GM10847 (cell line): Measurements from ENCODE around the gene XYLT1.

Experiments
- POLR2A ChIP-seq: IDR thresholded peaks from 2 replicates; pipeline ENCODE4 v1.6.1; 2011; ENCODE audit not compliant: insufficient read length; ENCODE audit errors: extremely low read depth

XYLT1 gene

GRCh38 chr16:17078931-17079631, 391.7 kb downstream of the XYLT1 start:
- TF ChIP-seq POLR2A: no peak

DNA sequence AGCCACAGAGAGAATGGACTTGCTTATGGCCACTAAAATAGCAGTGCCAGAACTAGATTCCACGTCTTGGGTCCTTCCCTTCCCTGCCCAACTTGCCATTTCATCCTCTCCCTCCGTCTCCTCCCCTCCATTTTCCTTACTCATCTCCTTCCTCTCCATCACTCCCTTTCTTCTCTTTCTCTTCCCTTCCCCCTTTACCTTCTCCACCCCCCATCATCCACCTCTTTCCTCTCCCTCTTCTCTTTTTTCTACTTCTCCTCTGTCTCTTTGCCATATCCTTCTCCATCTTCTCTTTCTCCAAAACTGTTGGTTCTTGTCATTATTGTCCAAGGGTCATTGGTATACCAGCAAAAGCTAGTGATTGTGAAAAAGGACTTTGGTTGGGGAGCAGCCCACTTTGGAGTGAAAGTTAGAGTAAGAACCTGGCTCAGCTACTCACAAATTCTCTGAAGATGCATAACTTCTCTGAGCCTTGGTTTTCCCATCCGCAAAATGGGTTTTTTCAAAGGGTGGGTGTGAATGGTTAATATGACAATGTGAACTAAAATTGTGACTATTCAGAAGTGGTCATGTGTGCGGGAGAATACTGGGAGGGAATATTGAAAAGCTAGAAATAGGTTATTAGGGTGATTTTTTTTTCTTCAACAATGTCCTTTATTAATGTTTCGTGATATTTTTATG, 393.8 kb downstream of the XYLT1 start:
- no peak for TF ChIP-seq POLR2A

DNA sequence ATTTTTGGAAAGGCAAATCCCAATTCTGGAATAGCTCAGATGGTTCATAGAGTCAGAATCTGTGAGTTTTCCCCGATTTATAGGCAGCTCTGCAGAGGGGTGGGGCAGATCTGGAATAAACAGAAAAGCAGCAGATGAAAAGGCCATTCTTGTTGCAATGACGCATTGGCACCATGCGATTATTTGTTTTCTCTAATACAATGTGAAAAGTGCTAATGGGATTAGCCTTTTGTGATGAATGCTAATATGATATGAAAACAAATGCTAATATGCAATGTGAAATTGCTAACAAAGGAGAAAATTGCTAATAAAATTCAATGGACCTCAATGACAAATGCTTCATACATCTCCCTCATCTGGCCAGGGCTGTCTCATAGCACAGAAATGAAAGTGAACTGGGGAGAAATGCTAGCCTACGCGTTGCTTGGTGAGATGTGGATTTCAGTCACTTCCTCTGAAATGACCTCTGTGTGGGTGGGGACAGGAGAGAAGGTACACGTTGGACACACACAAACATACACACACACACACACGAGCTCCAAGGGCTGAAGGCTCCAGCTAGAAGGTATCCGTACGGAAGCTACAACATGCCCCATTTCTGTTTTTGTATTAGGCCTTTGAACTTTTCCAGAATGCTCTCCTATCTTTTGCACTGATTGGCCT, 394.5 kb downstream of the XYLT1 start:
- TF ChIP-seq POLR2A: no peak

DNA sequence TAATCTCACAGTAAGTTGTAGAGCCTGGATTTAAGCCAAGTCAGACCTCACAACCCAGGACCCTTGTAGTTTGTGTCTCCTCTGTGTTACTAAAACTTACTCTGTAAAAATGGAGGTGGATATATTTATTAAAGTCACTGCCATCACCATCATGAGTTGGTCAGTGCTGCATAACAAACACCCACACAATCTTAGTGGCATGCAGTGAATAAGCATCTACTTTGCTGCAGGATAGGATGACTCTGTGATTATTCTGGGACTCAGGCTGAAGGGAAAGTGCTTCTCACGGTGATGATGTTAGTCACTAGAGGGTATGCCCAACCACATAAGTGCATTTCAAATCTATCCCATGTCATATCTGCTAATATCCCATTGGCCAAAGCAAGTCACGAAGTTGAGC, 398.7 kb downstream of the XYLT1 start:
- TF ChIP-seq POLR2A: no peak

DNA sequence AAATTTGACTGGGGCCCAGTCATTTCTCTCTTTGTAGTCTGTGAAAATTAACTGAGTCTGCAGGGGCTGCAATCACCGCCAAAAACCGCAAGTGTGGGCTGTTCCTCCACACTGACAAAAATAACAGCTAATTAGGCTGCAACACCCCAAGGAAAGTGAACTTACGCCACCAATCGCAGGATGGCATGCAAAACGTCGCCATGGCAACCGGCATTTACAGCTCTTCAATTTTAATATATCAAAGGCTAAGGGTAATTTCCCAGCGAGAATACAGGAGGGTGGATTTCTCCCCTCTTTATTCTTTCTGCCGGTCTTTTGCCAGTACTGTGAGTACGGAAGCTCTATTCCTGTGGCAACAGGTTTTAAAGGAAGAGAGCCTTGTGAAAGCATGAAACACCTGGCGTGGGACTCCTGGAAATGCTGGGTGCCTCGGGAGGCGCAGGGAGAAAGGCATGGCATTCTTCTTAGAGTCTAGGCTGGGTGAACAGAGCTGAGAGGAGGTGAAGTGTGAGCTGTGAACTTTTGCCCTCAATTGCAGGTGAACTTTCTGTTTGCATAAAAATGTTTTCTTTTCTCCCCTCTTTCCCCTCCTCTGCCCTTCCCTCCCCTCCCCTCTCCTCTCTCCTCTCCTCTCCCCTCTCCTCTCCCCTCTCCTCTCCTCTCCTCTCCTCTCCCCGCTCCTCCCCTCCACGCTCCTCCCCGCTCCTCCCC, 399.7 kb downstream of the XYLT1 start:
- no peak for TF ChIP-seq POLR2A

DNA sequence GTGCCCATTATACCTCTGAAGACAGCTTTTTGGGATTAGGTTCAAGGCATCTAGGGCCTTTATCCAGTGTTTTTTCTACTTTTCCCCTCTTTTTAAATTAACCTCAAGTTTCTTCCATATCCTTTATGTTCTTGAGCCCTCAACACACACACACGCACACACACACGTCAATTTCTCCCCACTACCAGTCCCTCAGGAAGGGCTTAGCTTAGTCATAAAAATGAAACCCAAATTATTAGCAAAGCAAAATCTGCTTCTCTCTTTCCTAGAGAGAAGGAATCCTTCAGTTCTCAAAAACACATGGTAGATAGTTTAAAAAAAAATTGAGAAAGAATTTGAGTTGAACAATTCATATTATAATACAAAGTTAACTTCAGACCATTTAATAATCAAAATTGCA, 401.1 kb downstream of the XYLT1 start:
- no peak for TF ChIP-seq POLR2A

- TF ChIP-seq POLR2A: no peak
These were observed 402.2 kb downstream of the XYLT1 start for GRCh38 chr16:17068524-17068923.

GRCh38 chr16:17067882-17068281, 402.9 kb downstream of the XYLT1 start:
- TF ChIP-seq POLR2A: no peak

GRCh38 chr16:17063201-17064139, 407.3 kb downstream of the XYLT1 start:
- no peak for TF ChIP-seq POLR2A

- no peak for TF ChIP-seq POLR2A
These were observed 408.1 kb downstream of the XYLT1 start for GRCh38 chr16:17062676-17063075.

- TF ChIP-seq POLR2A: no peak
These were observed 409.4 kb downstream of the XYLT1 start for GRCh38 chr16:17061326-17061725.

DNA sequence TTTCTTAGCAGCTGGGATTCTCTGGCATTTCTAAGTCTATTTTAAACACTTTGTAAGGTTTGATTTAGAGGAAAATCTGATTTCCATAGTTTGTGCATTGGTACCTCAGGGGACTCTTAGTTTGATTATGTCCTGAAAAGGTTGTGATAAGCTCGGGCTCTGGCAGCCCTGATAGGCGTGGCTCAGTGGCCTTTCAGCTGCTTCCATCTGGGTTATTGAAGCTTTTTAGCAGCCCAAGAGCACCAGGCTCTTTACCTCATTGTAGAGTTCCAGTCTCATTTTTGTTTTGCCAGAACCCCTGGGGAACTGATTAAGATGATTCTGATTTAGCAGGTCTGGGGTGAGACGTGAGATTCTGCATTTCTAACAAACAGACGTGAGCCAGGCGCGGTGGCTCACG, 412.3 kb downstream of the XYLT1 start:
- no peak for TF ChIP-seq POLR2A

DNA sequence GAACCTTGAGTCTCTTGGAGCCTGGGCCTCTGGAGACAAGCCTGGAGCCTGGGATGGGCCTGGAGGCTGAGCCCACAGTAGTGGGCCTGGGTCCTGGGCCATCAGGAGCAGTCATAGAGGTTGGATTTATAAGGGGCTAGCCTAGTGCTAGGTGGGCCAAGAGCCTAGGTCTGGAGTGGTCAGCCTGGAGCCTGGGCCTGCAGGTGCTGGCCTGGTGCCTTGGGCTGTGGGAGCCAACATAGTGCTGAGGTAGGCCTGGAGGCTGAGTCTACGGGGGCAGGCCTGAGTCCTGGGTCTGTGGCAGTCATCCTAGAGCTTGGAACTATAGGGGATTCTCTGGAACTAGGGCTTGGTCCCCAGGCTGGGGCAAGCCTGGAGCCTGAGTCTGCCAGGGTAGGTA, 414.1 kb downstream of the XYLT1 start:
- TF ChIP-seq POLR2A: no peak

DNA sequence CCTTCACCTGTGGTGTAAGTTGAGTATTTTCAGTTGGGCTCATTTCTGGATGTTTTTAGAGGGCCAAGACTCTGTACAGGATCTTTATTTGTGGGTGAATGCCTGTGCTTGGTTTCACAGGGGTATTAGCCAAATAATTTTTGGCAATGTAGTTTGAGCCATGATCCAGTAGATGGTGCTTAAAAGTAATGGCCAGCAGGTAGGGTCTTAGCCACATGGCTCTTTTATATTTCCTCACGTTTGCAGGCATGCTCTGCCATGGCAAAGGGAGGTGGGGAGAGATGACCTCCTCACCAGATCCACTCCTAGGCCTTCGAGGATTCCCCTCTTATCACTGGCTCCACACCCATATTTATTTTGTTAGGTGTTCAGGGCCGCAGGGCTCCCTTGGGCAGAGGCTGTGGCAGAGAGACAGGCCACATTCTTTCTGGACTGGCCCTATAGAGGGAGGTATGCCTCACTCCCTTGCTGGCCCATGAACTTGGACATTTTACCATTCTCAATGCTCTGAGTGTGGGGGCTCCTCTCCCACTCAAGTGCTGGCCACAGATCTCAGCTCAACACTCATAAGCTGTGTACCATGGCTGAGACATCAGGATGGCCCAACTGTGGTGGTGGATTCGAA, 417.1 kb downstream of the XYLT1 start:
- TF ChIP-seq POLR2A: no peak
